Progenitor cell of endocrine pancreas (in vitro differentiated cells): Measurements from ENCODE around the gene ACTRT2. TPM values are rescaled to one million over a fixed set of nuclear protein-coding genes. Genes with fewer than 3 reads are reported as not detected.

Experiments
- DNase-seq: peaks from one replicate; pipeline ENCODE4 v3.0.0; 2021; ENCODE audit warnings: low spot score; ENCODE audit not compliant: unreplicated experiment
- H3K27ac Mint-ChIP-seq: 2 replicates; pipeline ENCODE4 v1.8.0; 2021; ENCODE audit warnings: mild to moderate bottlenecking, moderate library complexity, mixed read lengths
- H3K27me3 Mint-ChIP-seq: 2 replicates; pipeline ENCODE4 v1.8.0; 2021; ENCODE audit warnings: mixed read lengths
- H3K36me3 Mint-ChIP-seq: 2 replicates; pipeline ENCODE4 v1.8.0; 2022; ENCODE audit warnings: mixed read lengths; ENCODE audit not compliant: insufficient read depth
- H3K4me1 Mint-ChIP-seq: 2 replicates; pipeline ENCODE4 v1.8.0; 2021; ENCODE audit warnings: low read depth, mixed read lengths
- H3K4me3 Mint-ChIP-seq: 2 replicates; pipeline ENCODE4 v1.8.0; 2021; ENCODE audit warnings: low read depth, mild to moderate bottlenecking, moderate library complexity, mixed read lengths
- H3K9me3 Mint-ChIP-seq: 2 replicates; pipeline ENCODE4 v1.8.0; 2021; ENCODE audit warnings: low read depth, mixed read lengths
- CTCF ChIP-seq: fragments of 200-600 bp; sonication (generic); IDR thresholded peaks from one replicate; pipeline ENCODE4 v1.5.0; 2021; ENCODE audit warnings: antibody characterized with exemption, mild to moderate bottlenecking; ENCODE audit not compliant: unreplicated experiment
- total RNA-seq: library from RNA; stranded (reverse); gene quantifications from 2 replicates; pipeline ENCODE4 v1.2.1, GENCODE V29; 2021

Gene ACTRT2
- total RNA-seq, 1 donor from 2014 or later, result not detected

- no peak overlapping the region for H3K27ac Mint-ChIP-seq
- no peaks in the 10 kb centered on the region for H3K27me3 Mint-ChIP-seq
- no peak for TF ChIP-seq CTCF
- H3K4me3 Mint-ChIP-seq, result no peak overlapping the region
- peaks cover 9% of the 10 kb centered on the region for H3K9me3 Mint-ChIP-seq
- no peak for DNase-seq
- no peaks in the 10 kb centered on the region for H3K36me3 Mint-ChIP-seq
- no peaks in the 10 kb centered on the region for H3K4me1 Mint-ChIP-seq
Measured at GRCh38 chr1:3022511-3022973, 1.3 kb downstream of the ACTRT2 start.

- H3K27me3 Mint-ChIP-seq, result no peaks in the 10 kb centered on the region
- no peak overlapping the region for H3K27ac Mint-ChIP-seq
- H3K9me3 Mint-ChIP-seq, result peaks cover 9% of the 10 kb centered on the region
- no peak overlapping the region for H3K4me3 Mint-ChIP-seq
- H3K4me1 Mint-ChIP-seq, result no peaks in the 10 kb centered on the region
- no peaks in the 10 kb centered on the region for H3K36me3 Mint-ChIP-seq
- no peak for DNase-seq
- no peak for TF ChIP-seq CTCF
Measured at GRCh38 chr1:3022976-3023375, 1.7 kb downstream of the ACTRT2 start.

GRCh38 chr1:3024019-3024418, 2.8 kb downstream of the ACTRT2 start:
- Mint-ChIP-seq H3K4me1 (no peaks in the 10 kb centered on the region), H3K27ac (no peak overlapping the region), H3K9me3 (peaks cover 9% of the 10 kb centered on the region), H3K36me3 (no peaks in the 10 kb centered on the region), H3K27me3 (no peaks in the 10 kb centered on the region), H3K4me3 (no peak overlapping the region)
- DNase-seq, result no peak
- no peak for TF ChIP-seq CTCF

GRCh38 chr1:3024588-3024987, 3.3 kb downstream of the ACTRT2 start:
- no peaks in the 10 kb centered on the region for H3K36me3 Mint-ChIP-seq
- DNase-seq, result no peak
- H3K27ac Mint-ChIP-seq, result no peak overlapping the region
- peaks cover 9% of the 10 kb centered on the region for H3K9me3 Mint-ChIP-seq
- TF ChIP-seq CTCF, result no peak
- no peak overlapping the region for H3K4me3 Mint-ChIP-seq
- H3K27me3 Mint-ChIP-seq, result no peaks in the 10 kb centered on the region
- H3K4me1 Mint-ChIP-seq, result no peaks in the 10 kb centered on the region

GRCh38 chr1:3026124-3026523, 4.9 kb downstream of the ACTRT2 start:
- no peak for DNase-seq
- no peaks in the 10 kb centered on the region for H3K4me1 Mint-ChIP-seq
- H3K27ac Mint-ChIP-seq, result no peak overlapping the region
- no peaks in the 10 kb centered on the region for H3K27me3 Mint-ChIP-seq
- TF ChIP-seq CTCF, result no peak
- H3K36me3 Mint-ChIP-seq, result no peaks in the 10 kb centered on the region
- no peak overlapping the region for H3K4me3 Mint-ChIP-seq
- peaks cover 6% of the 10 kb centered on the region for H3K9me3 Mint-ChIP-seq
